Rectal smooth muscle tissue (tissue), 1 donor: ENCODE data around the gene LOXL4.

Experiments
- H3K27ac ChIP-seq: one replicate; pipeline ENCODE4 v1.7.0; 2013; ENCODE audit warnings: low read depth, low read length, inconsistent platforms
- H3K27me3 ChIP-seq: one replicate; pipeline ENCODE4 v1.7.0; 2013; ENCODE audit warnings: low read length; ENCODE audit not compliant: control insufficient read depth, insufficient read depth
- H3K36me3 ChIP-seq: one replicate; pipeline ENCODE4 v1.7.0; 2013; ENCODE audit warnings: low read length; ENCODE audit not compliant: control insufficient read depth, insufficient read depth
- H3K4me1 ChIP-seq: one replicate; pipeline ENCODE4 v1.7.0; 2013; ENCODE audit warnings: low read length; ENCODE audit not compliant: control insufficient read depth, insufficient read depth
- H3K4me3 ChIP-seq: one replicate; pipeline ENCODE4 v1.7.0; 2013; ENCODE audit warnings: low read length
- H3K9ac ChIP-seq: one replicate; pipeline ENCODE4 v1.7.0; 2013; ENCODE audit warnings: low read length

LOXL4 gene

DNA sequence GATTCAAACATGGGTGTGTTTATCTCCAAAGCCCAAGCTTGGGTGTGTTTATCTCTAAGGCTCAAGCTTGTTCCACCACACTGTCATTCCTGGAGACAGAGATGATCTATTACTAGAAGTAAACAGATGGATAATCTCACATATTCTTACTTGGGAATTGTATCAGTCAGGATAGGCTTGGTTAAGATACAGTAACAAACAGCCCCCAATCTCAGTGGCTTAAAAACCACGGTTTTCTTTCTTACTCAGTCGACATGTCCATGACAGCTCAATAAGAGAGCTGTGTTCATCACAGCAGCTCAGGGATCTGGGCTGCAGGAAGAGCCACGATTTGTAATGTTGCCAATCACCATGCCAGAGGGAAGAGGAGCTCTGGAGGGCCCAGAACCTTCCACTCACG, 38.5 kb upstream of the LOXL4 start:
- Histone ChIP-seq H3K4me3 (no peak overlapping the region), H3K27me3 (peaks cover 3% of the 10 kb centered on the region)

GRCh38 chr10:98303569-98303968, 35.6 kb upstream of the LOXL4 start:
- Histone ChIP-seq H3K9ac (no peak overlapping the region), H3K4me1 (no peaks in the 10 kb centered on the region), H3K36me3 (no peaks in the 10 kb centered on the region), H3K27me3 (peaks cover 3% of the 10 kb centered on the region), H3K27ac (no peak overlapping the region), H3K4me3 (no peak overlapping the region)

More for the DNA sequence above, 38.5 kb upstream of the LOXL4 start:
- H3K27ac ChIP-seq = no peak overlapping the region
- H3K9ac ChIP-seq = no peak overlapping the region
- peaks cover 7% of the 10 kb centered on the region for H3K4me1 ChIP-seq
- no peaks in the 10 kb centered on the region for H3K36me3 ChIP-seq

- Histone ChIP-seq H3K4me1 (no peaks in the 10 kb centered on the region), H3K27ac (no peak overlapping the region), H3K27me3 (peaks cover 3% of the 10 kb centered on the region), H3K9ac (no peak overlapping the region), H3K4me3 (no peak overlapping the region), H3K36me3 (no peaks in the 10 kb centered on the region)
Measured at GRCh38 chr10:98302741-98303365, 34.9 kb upstream of the LOXL4 start.

GRCh38 chr10:98301664-98302319, 33.8 kb upstream of the LOXL4 start:
- H3K9ac ChIP-seq = no peak overlapping the region
- no peak overlapping the region for H3K27ac ChIP-seq
- H3K36me3 ChIP-seq = no peaks in the 10 kb centered on the region
- H3K27me3 ChIP-seq = peaks cover 3% of the 10 kb centered on the region
- H3K4me3 ChIP-seq = no peak overlapping the region
- no peaks in the 10 kb centered on the region for H3K4me1 ChIP-seq

- Histone ChIP-seq H3K27me3 (peaks cover 3% of the 10 kb centered on the region), H3K4me3 (no peak overlapping the region), H3K27ac (no peak overlapping the region), H3K9ac (no peak overlapping the region), H3K4me1 (no peaks in the 10 kb centered on the region), H3K36me3 (no peaks in the 10 kb centered on the region)
Measured at GRCh38 chr10:98300526-98301229, 32.7 kb upstream of the LOXL4 start.

DNA sequence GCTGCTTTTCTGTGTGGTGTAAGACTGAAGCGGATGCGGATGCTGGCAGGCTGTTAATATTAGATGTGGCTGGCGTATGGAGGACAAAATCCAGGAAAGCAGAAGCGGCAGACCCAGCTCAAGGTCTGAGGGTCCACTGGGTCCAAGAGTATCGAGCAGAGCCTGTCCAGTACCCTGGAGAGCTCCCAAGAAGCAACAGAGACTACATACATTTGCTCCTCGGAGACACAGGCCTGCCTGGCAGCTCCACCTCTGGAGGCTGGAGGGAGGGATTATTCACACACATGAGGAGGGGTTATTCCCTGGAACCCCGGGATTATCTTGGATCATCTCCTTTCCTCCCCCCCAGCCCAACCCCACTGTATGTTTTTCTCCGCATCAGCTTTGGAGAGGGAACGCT, 31.3 kb upstream of the LOXL4 start:
- H3K27me3 ChIP-seq = peaks cover 3% of the 10 kb centered on the region
- H3K4me1 ChIP-seq = no peaks in the 10 kb centered on the region
- H3K9ac ChIP-seq = no peak overlapping the region
- H3K4me3 ChIP-seq = no peak overlapping the region
- H3K27ac ChIP-seq = no peak overlapping the region
- no peaks in the 10 kb centered on the region for H3K36me3 ChIP-seq

DNA sequence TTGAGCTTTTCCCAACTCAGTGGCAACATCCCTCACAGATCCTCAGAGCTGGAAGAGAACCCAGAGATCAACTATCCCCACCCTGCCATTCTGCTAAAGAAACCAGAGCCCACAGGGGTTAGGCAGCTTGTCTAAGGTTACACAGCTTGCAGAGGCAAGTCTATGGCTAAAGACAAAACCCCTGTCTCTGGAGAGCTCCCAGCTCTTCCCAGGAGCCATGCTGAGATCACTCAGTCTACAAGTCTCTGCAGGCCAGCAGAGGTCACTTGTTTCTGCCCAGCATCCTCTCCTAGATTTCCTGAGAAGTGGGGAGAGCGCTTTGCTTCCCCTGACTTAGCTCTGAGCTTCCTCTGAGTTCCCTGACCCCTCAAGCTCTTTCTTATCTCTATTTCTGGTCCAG, 28.5 kb upstream of the LOXL4 start:
- no peaks in the 10 kb centered on the region for H3K4me1 ChIP-seq

GRCh38 chr10:98295907-98296306, 27.9 kb upstream of the LOXL4 start:
- no peak overlapping the region for H3K9ac ChIP-seq
- no peak overlapping the region for H3K4me3 ChIP-seq
- no peaks in the 10 kb centered on the region for H3K36me3 ChIP-seq
- H3K4me1 ChIP-seq = no peaks in the 10 kb centered on the region
- H3K27me3 ChIP-seq = no peaks in the 10 kb centered on the region
- no peak overlapping the region for H3K27ac ChIP-seq

More for the DNA sequence above, 28.5 kb upstream of the LOXL4 start:
- Histone ChIP-seq H3K4me3 (no peak overlapping the region), H3K36me3 (no peaks in the 10 kb centered on the region), H3K27me3 (no peaks in the 10 kb centered on the region), H3K27ac (no peak overlapping the region), H3K9ac (no peak overlapping the region)

DNA sequence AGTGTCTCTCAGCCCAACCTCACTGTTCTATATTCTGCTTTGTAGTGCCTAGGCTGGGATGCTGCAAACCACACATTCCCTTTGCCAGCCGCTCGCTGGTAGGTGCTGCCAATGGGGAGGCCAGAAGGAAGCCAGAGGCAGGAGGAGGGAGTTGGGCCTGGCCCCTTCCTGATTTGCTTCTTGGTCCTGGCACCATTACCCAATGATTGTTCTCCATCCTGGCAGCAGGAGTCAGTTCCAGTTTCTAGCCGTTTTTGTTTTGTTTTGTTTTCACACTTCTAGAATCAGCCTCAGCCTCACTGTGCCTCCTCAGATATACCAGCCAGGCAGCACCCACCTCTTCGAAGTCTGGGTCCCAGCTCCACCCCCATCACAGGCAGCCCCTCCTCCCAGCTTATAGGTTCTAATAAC, 27.4 kb upstream of the LOXL4 start:
- Histone ChIP-seq H3K36me3 (no peaks in the 10 kb centered on the region), H3K4me1 (no peaks in the 10 kb centered on the region), H3K4me3 (no peak overlapping the region), H3K27ac (no peak overlapping the region), H3K27me3 (no peaks in the 10 kb centered on the region), H3K9ac (no peak overlapping the region)

- H3K4me1 ChIP-seq = no peaks in the 10 kb centered on the region
- H3K36me3 ChIP-seq = no peaks in the 10 kb centered on the region
- no peaks in the 10 kb centered on the region for H3K27me3 ChIP-seq
- no peak overlapping the region for H3K27ac ChIP-seq
- no peak overlapping the region for H3K9ac ChIP-seq
- H3K4me3 ChIP-seq = no peak overlapping the region
Measured at GRCh38 chr10:98294270-98294627, 26.3 kb upstream of the LOXL4 start.

DNA sequence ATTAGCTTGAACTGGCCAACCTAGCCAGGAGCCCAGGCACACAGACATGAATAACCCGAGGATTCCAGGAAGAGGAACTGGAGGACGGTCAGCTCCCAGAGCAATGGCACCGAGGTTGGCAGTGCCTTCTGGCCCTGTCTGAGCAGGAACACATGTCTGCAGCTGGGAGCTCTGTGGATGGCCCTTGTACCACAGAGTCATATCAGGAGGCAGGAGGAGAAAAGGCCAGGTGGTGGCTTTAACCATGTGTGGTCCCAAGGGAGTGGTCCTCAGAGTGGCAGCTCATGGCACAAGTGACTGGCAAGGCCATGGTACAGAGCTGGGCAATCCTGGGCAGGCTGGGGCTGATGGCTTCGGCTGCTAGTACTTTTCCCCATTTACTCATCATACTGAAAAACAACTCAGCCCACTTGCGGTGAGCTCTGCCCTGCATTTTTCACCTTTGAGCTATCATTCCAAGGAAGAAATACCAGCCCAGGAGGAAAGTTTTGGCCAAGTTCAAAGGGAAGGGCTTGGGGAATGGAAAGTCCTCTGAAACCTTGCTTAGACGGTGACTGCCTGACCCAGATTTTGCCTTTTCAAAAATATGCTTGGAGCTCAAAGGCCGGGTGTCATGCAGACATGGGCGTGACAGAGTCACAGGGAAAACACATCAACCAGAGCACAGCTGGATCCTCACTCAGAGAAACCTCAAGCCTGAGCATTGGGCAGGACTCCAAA, 25.7 kb upstream of the LOXL4 start:
- no peak overlapping the region for H3K4me3 ChIP-seq
- H3K27ac ChIP-seq = no peak overlapping the region
- no peaks in the 10 kb centered on the region for H3K36me3 ChIP-seq
- H3K9ac ChIP-seq = no peak overlapping the region
- no peaks in the 10 kb centered on the region for H3K4me1 ChIP-seq
- no peaks in the 10 kb centered on the region for H3K27me3 ChIP-seq

DNA sequence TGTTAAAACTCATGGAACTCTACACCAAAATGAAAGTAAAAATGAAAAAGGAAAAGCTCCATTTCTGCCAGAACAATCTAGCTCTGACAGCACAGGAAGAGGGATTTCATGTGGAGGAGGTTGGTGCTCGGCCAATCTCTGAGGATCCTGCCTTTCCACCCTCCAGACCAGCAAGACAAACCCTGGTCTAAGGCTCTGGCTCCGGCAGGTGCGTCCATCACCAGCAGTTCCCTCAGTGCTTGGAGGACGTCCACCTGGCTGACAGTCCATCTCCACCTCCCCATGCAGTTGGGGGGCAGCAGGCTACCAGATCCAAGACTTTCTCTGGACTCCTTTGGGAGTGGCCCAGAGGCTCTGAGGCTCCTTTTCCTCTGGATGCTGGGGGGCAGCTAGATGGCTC, 25.0 kb upstream of the LOXL4 start:
- Histone ChIP-seq H3K4me1 (no peaks in the 10 kb centered on the region), H3K27ac (no peak overlapping the region), H3K4me3 (no peak overlapping the region), H3K9ac (no peak overlapping the region), H3K36me3 (no peaks in the 10 kb centered on the region), H3K27me3 (no peaks in the 10 kb centered on the region)
